Glutamatergic neuron (in vitro differentiated cells): ENCODE results near the gene TBX15. TPM values are rescaled to one million over a fixed set of nuclear protein-coding genes. Genes with fewer than 3 reads are reported as not detected.

Experiments
- DNase-seq: peaks from one replicate; pipeline ENCODE4 v3.0.0; 2022
- H3K27ac Mint-ChIP-seq: one replicate; pipeline ENCODE4 v1.8.0; 2020; ENCODE audit warnings: mild to moderate bottlenecking, mixed read lengths, inconsistent platforms; ENCODE audit not compliant: unreplicated experiment
- H3K27me3 Mint-ChIP-seq: one replicate; pipeline ENCODE4 v1.8.0; 2020; ENCODE audit warnings: mild to moderate bottlenecking, moderate library complexity, mixed read lengths, inconsistent platforms; ENCODE audit not compliant: unreplicated experiment
- H3K36me3 Mint-ChIP-seq: one replicate; pipeline ENCODE4 v1.8.0; 2020; ENCODE audit warnings: mild to moderate bottlenecking, mixed read lengths, inconsistent platforms; ENCODE audit not compliant: unreplicated experiment
- H3K4me1 Mint-ChIP-seq: one replicate; pipeline ENCODE4 v1.8.0; 2020; ENCODE audit warnings: mild to moderate bottlenecking, low read depth, mixed read lengths, inconsistent platforms; ENCODE audit not compliant: unreplicated experiment
- H3K4me3 Mint-ChIP-seq: one replicate; pipeline ENCODE4 v1.8.0; 2020; ENCODE audit warnings: mild to moderate bottlenecking, mixed read lengths, inconsistent platforms; ENCODE audit not compliant: unreplicated experiment
- H3K9me3 Mint-ChIP-seq: one replicate; pipeline ENCODE4 v1.8.0; 2020; ENCODE audit warnings: mild to moderate bottlenecking, moderate library complexity, mixed read lengths, inconsistent platforms; ENCODE audit not compliant: unreplicated experiment
- total RNA-seq: library from RNA; stranded (reverse); fragmentation: NEBNext Ultra II Directional; extraction: Animal tissue kit (Norgen Biotek cat#: 25700); gene quantifications from one replicate; pipeline ENCODE4 v1.2.1, GENCODE V29; 2021; ENCODE audit not compliant: unreplicated experiment
- TF ChIP-seq, protein P1 (sequence below): fragments of 200-600 bp; sonication (generic); IDR thresholded peaks from one replicate; pipeline ENCODE4 v1.5.0; 2021; ENCODE audit not compliant: partially characterized antibody, unreplicated experiment

TBX15 gene
- total RNA-seq, 1 donor from 2014 or later = 0.69 TPM

DNA sequence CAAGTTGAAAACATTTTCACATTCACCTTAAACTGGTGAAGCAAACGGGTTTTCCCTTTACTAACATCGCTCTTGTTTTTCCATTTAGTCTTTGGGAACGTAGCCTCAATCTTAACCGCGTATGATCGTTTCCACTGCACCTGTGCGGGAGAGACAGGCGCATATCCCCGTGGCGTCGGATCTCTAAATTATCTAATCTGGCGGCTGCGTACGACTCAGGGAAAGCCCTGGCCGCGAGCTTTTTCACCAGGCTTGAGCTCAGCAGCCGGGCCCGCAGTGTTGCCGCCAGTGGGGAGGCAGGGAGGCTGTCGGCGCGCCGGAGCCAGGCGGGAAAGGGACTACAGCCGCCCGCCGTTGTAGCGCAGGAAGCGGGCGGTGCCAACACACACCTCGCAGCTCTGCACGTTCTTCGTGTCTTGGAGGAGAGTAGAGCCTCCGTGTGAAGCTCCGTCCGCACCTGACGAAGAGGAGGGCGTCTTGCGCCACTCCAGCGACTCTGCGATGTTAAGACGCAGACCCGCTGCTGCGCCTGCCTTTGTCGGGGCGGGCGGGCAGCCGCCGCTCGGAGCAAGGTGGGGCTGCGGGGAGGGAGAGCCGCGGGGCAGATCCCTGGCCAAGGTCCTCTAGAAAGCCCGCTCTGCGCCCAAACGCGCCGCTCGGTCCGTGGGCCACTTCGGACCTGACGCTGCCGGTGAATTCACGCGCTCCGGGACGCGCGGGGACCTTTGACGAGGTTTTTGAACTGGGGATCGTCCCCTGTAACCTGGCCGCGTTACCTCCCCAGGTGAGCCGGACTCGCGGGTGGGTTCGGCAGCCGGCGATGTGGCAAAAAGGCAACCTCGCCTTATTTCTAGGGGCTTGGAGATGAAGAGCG lies 18.5 kb upstream of the TBX15 start:
- Mint-ChIP-seq H3K36me3 (no peaks in the 10 kb centered on the region), H3K27me3 (peaks cover 30% of the 10 kb centered on the region), H3K4me1 (no peaks in the 10 kb centered on the region), H3K9me3 (peaks cover 8% of the 10 kb centered on the region), H3K4me3 (peak overlapping the region; percentile 31), H3K27ac (no peak overlapping the region)
- TF ChIP-seq, protein P1, sequence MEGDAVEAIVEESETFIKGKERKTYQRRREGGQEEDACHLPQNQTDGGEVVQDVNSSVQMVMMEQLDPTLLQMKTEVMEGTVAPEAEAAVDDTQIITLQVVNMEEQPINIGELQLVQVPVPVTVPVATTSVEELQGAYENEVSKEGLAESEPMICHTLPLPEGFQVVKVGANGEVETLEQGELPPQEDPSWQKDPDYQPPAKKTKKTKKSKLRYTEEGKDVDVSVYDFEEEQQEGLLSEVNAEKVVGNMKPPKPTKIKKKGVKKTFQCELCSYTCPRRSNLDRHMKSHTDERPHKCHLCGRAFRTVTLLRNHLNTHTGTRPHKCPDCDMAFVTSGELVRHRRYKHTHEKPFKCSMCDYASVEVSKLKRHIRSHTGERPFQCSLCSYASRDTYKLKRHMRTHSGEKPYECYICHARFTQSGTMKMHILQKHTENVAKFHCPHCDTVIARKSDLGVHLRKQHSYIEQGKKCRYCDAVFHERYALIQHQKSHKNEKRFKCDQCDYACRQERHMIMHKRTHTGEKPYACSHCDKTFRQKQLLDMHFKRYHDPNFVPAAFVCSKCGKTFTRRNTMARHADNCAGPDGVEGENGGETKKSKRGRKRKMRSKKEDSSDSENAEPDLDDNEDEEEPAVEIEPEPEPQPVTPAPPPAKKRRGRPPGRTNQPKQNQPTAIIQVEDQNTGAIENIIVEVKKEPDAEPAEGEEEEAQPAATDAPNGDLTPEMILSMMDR = no peak
- DNase-seq = peak; percentile 34

DNA sequence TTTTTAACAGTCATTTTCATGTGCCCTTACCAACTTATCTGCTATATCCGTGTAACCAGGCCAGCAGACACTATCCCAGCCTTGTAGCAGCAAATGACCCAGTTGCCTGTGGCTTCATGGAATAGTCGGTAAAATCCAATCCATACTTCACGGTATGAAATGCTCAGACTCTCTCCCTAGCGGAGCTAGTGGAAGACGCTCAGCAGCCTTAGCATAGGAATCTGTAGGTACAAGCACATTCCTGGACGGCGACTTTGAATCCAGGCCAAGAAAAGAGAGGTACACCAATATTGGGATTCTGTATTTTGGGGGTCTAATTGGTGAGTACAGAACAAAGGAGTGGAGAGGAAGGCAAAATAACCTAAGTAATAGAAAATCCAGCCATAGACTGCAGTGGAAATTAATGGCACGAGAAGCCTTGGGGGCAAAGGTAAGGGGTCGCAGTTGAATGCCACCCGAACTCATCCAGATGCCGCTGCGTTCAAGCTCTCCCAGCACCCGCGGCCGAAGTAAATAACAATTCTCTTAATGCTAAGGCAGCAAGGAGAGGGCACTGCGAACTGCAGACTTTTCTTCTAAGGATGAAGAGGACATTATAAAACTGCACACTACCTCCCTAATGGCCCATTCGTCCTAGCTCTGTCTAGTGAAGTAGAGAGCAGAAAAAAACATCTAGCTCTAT lies 17.7 kb upstream of the TBX15 start:
- no peak overlapping the region for H3K4me3 Mint-ChIP-seq
- peaks cover 30% of the 10 kb centered on the region for H3K27me3 Mint-ChIP-seq

DNA sequence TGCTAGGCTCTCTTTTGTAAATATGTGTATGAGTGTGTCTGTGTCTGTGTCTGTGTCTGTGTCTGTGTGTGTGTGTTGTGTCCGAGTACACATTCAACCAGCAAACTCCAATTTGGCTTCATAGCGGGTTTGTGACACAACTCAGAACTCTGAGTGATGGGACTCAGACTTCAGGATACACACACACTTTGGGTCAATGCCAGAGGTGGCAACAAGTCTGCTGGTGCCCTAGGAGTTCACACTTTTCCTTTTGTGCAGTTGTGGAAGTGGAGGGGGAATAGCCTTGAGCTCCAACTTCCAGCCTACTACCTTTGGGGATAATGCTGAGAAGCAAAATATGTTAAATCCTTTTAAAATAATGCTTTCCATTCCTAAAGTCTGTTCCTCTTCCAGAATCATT lies 16.6 kb upstream of the TBX15 start:
- Mint-ChIP-seq H3K9me3 (peaks cover 8% of the 10 kb centered on the region), H3K27ac (no peak overlapping the region), H3K36me3 (no peaks in the 10 kb centered on the region), H3K4me3 (no peak overlapping the region), H3K4me1 (peaks cover 4% of the 10 kb centered on the region), H3K27me3 (peaks cover 38% of the 10 kb centered on the region)
- TF ChIP-seq, protein P1 = no peak
- DNase-seq = no peak

More for the DNA sequence above, 17.7 kb upstream of the TBX15 start:
- no peak overlapping the region for H3K27ac Mint-ChIP-seq
- TF ChIP-seq, protein P1 = no peak
- no peaks in the 10 kb centered on the region for H3K36me3 Mint-ChIP-seq
- H3K4me1 Mint-ChIP-seq = no peaks in the 10 kb centered on the region
- no peak for DNase-seq
- peaks cover 8% of the 10 kb centered on the region for H3K9me3 Mint-ChIP-seq

DNA sequence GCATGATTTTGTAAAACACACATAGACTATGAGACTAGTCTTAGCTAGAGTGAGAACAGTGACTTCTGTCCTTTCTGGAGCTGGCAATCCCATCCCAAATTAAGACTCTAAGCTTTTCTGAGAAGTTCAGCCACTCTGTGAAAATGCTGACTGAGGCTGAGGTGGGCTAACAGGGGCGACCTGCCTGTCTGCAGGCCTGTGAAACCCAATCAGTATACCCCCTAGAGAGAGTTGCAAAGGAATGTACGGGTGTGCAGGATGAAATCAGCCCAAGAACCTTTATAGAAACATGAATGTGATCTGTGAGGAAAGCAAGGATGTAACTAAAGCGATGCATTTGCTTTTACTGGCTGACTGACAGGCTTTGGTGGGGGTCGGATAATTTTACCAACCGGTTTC lies 16.0 kb upstream of the TBX15 start:
- Mint-ChIP-seq H3K27me3 (peaks cover 41% of the 10 kb centered on the region), H3K9me3 (peaks cover 8% of the 10 kb centered on the region), H3K4me3 (no peak overlapping the region), H3K27ac (no peak overlapping the region), H3K4me1 (peaks cover 4% of the 10 kb centered on the region), H3K36me3 (no peaks in the 10 kb centered on the region)
- DNase-seq = no peak
- TF ChIP-seq, protein P1 = no peak
